ENCODE data around the gene OMD.
"Not testable (repeated sequence)": the region's sequence is repeated elsewhere in the genome, so short reads cannot be mapped to it uniquely, and the experiment has no call there.

Gene OMD

DNA sequence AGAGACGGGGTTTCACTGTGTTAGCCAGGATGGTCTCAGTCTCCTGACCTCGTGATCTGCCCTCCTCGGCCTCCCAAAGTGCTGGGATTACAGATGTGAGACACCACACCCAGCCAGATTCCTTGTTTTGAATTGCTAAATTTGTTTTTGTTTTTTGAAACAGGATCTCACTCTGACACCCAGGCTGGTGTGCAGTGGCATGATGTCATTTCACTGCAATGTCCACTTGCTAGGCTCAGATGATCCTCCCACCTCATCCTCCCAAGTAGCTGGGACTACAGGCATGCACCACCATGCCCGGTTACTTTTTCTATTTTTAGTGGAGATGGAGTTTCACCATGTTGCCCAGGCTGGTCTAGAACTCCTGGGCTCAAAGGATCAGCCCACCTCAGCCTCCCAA is 13.1 kb downstream of the OMD start:
- DNase-seq (ENCODE audit: low read depth) = not testable (repeated sequence)

DNA sequence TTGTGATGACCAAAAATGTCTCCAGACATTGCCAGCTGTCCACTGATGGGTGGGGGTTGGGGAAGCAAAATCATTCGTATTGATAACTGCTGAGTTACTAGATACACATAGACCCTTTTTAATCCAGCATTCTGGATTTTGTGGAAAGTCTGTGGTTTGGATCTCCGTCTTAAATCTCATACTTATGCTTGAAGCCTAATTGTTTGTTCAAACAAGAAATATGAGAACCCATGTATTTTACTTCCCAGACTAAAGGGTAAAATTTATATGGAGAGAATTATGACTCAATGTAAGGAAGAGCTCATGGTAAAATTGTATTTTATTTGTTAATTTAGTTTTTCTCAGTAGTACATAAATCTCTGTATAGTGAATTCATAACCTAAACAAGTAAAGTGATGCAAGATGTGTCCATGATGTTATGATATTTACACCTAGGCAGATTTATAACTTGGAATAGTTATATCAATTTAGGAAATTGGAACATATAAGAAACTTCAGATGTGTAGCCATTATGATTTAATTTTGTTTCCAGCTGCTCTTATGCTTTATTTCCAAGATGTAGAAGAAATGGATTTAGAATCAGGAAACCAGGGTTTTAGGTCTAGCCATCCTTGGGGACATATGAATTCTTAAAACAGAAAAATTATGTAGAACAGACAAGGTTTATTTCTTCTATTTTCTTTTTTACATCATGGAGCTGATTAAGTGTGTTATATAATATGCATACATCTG is 15.4 kb downstream of the OMD start:
- no peak for DNase-seq (ENCODE audit: low read depth)

GRCh38 chr9:92407818-92408217 is 16.5 kb downstream of the OMD start:
- DNase-seq (ENCODE audit: low read depth) = no peak

GRCh38 chr9:92406477-92406876 is 17.8 kb downstream of the OMD start:
- no peak for DNase-seq (ENCODE audit: low read depth)

DNA sequence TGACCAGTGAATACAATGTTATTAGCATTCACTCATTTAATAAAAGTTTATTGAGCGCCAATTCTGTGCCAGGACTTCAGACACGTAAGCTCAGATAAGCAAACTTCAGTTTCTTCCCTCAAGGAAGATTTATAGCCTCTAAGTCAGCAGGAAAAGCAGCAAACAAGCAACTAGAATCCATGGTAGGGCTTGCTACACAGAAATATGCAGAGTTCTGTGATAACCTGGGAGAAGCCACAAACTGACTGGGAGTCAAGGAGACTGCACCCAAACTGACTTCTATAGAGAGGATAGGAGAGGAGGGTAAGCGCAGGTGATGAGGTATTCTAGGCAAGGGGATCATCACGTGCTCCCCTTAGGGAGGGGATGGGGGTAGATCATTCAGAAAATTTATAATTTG is 18.5 kb downstream of the OMD start:
- no peak for DNase-seq (ENCODE audit: low read depth)

DNA sequence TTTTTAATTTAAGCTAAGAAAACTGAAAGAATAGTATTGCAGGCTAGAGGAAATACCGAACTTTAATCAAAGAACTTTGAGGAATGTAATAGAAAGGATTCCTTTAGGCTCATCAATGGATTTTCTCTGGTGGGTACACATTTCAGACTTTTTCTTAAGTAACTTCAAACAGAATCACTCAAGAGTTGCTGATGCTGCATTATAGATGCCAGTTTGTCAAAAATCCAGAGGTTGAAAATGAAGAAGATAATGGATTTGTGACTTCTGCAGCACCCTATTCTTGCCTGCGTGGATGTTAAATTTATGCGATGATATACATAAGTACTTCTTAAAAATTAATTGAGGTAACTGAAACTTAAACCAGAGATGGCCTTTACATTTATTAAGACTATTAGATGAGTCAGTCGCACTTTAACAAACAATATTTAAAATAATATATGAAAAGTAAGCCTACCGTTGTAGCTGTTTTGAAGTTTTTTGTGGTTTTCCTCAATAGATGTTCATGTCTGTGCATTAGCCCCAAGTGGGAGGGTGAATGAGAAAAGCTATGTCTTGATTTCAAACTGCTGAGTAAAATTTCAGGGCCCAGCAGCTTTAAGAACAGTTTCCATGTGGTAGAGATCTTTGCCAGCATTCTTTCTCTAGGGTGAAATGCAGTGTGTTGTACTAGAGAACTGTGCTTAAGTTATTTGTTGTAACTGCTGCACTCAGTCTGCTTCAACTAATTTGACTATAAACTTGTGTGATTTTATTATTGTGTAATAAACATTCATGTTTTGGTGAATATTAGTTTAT is 20.0 kb downstream of the OMD start, which contains the start of gene OGN:
Gene OGN (minus strand): TSS at position 537 of the 795 bp plus-strand sequence. CDS start 1,171 bp downstream, outside the sequence.
- DNase-seq (ENCODE audit: low read depth) = no peak

- DNase-seq (ENCODE audit: low read depth) = no peak
These were observed 21.2 kb downstream of the OMD start for GRCh38 chr9:92402826-92403745.

GRCh38 chr9:92402360-92402759 is 21.9 kb downstream of the OMD start:
- no peak for DNase-seq (ENCODE audit: low read depth)

DNA sequence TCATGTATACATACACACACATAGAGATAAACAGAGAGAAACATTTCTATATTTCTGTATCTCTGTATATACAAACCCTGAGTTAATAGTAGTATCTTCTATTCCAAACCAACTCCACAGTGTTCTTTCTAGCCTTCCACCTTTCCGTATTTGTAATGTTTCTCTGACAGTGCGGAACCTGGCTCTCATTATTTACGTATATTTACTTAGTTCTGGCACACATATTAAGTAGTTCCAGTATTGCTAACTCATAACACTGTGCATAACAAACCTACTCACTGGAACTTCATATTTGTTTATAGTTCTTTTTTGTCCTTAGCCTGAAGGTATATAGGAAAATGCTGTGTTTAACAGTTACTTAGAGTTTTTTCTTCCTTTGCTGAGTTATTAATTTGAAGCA is 26.4 kb downstream of the OMD start:
- DNase-seq (ENCODE audit: low read depth) = no peak

- no peak for DNase-seq (ENCODE audit: low read depth)
These were observed 28.7 kb downstream of the OMD start for GRCh38 chr9:92395617-92396016.

DNA sequence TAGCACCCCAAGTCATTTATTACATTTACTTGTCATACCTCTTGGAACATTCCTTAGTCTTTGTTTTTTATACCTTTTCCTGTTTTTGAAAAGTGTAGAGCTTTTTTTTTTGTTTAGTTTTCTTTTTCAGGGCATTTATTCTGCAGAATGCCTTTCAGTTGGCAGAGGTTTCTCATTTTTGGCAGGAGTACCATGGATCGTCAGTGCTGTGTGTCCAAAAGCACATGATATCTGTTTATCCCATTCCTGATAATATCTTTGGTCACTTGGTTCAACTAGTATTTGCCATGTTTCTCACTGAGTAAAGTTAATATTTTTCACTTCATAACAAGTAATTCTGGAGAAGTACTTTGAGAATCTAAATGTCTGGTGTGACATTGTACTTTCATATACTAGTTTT is 30.6 kb downstream of the OMD start:
- DNase-seq (ENCODE audit: low read depth) = no peak

GRCh38 chr9:92392690-92393089 is 31.6 kb downstream of the OMD start:
- DNase-seq (ENCODE audit: low read depth) = no peak

DNA sequence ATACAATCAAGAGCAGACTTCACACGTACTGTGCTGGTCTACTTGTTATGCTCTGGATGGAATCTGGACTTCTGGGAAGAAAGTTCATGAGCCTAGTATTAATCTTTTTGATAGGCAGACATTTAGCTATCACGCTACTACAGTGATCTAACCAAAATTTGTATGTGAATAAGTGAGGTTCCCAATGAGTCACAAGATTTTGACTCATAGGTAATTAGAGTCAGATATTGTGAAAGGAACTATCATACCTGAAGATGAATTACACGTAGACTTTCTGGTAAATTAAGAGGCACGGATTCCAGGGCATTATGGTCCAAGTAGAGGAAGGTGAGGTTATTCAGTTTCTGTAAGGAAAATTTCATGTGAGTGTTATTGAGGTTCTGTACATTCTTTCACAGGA is 38.3 kb downstream of the OMD start:
- DNase-seq (ENCODE audit: low read depth) = no peak

- no peak for DNase-seq (ENCODE audit: low read depth)
These were observed 38.8 kb downstream of the OMD start for GRCh38 chr9:92385477-92385876.

- DNase-seq (ENCODE audit: low read depth) = no peak
These were observed 39.3 kb downstream of the OMD start for GRCh38 chr9:92385001-92385400.

GRCh38 chr9:92384375-92384774 is 39.9 kb downstream of the OMD start:
- no peak for DNase-seq (ENCODE audit: low read depth)

- DNase-seq (ENCODE audit: low read depth) = no peak
These were observed 42.5 kb downstream of the OMD start for GRCh38 chr9:92381775-92382174.

DNA sequence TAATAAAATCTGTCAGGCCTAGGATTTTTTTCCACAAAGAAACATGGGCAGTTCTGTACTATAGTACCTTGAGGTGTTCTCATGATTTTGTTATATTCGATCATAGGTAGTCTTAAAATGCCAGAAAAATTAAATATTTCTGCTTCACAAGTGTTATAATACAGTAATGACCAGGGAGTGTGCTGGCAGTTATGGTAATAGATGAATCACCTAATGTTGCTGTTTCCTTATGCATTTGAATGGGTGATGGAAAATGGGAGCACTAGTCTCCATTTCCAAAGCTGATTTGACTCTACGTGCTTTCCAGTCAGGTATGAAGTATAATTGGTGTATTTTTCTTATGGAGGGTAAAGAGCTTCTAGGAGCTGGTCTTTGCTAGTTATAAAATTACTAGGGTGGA is 43.7 kb downstream of the OMD start:
- DNase-seq (ENCODE audit: low read depth) = no peak

- no peak for DNase-seq (ENCODE audit: low read depth)
These were observed 45.3 kb downstream of the OMD start for GRCh38 chr9:92378865-92379560.

DNA sequence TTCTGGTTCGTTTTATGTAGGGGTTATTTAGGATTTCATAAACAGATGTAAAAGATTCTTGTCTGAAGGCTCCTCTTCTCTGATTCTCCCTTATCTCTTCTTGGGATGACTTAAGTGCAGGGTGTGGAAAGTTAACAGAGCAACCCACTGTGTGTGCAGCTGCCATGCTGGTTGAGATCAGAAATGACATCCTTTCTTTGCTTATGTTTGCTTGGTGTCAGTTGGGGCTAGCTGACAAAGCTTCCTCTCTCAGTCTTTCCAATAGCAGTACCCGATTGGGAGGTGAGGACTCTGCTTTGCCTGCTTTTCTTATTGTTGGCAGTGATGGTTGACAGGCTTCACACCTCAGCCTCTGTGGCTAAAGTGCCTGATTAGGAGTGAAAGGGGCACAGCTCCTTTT is 46.4 kb downstream of the OMD start:
- no peak for DNase-seq (ENCODE audit: low read depth)

GRCh38 chr9:92373167-92373566 is 51.1 kb downstream of the OMD start:
- no peak for DNase-seq (ENCODE audit: low read depth)

- no peak for DNase-seq (ENCODE audit: low read depth)
These were observed 55.2 kb downstream of the OMD start for GRCh38 chr9:92369075-92369474.

Data from stimulated activated CD8-positive, alpha-beta memory T cell treated with anti-CD3 and anti-CD28 coated beads, Interleukin-15, amount 100 ng/mL, for 24 hours (primary cell).